SU-DHL-6 (cell line): Measurements from ENCODE around the gene OSBPL2.

ENCODE experiments used
- H2AFZ ChIP-seq: fragments of 200-600 bp; sonication (generic); 2 replicates; pipeline ENCODE4 v1.6.1; 2014; ENCODE audit warnings: low read depth, mild to moderate bottlenecking, moderate library complexity, mixed read lengths, antibody characterized with exemption, low read length; ENCODE audit not compliant: severe bottlenecking
- H3F3A ChIP-seq: fragments of 200-600 bp; shearing (Covaris generic); 2 replicates; pipeline ENCODE4 v1.6.0; 2016; ENCODE audit warnings: antibody characterized with exemption, mild to moderate bottlenecking; ENCODE audit not compliant: insufficient read depth
- H3K27ac ChIP-seq: fragments of 200-600 bp; sonication (generic); 2 replicates; pipeline ENCODE4 v1.5.1; 2016; ENCODE audit warnings: low read depth, mild to moderate bottlenecking, low read length, moderate library complexity, mixed read lengths
- H3K27me3 ChIP-seq: fragments of 200-600 bp; sonication (generic), shearing (Covaris generic); 2 replicates; pipeline ENCODE4 v1.6.0; 2014; ENCODE audit warnings: mild to moderate bottlenecking, low read length
- H3K36me3 ChIP-seq: fragments of 200-600 bp; sonication (generic); 2 replicates; pipeline ENCODE4 v1.6.1; 2014; ENCODE audit warnings: mild to moderate bottlenecking, low read length, mixed read lengths
- H3K4me2 ChIP-seq: fragments of 300-600, 200-600 bp; shearing (Covaris generic), sonication (generic); 2 replicates; pipeline ENCODE4 v1.6.0; 2014; ENCODE audit warnings: low read length, low read depth, mild to moderate bottlenecking; ENCODE audit not compliant: poor library complexity, severe bottlenecking
- H3K4me3 ChIP-seq: fragments of 200-600 bp; sonication (generic); 2 replicates; pipeline ENCODE4 v1.5.1; 2014; ENCODE audit warnings: antibody characterized with exemption, low read length, mild to moderate bottlenecking, mixed read lengths; ENCODE audit not compliant: insufficient read depth, poor library complexity, severe bottlenecking
- H3K79me2 ChIP-seq: fragments of 200-600 bp; sonication (generic); 2 replicates; pipeline ENCODE4 v1.6.1; 2014; ENCODE audit warnings: mild to moderate bottlenecking, low read length, moderate library complexity; ENCODE audit not compliant: insufficient read depth
- H3K9ac ChIP-seq: fragments of 200-600 bp; sonication (generic); 2 replicates; pipeline ENCODE4 v1.7.0; 2014; ENCODE audit warnings: mild to moderate bottlenecking, low read length
- H3K9me2 ChIP-seq: fragments of 200-600 bp; sonication (generic); replicated peaks from 2 replicates; pipeline ENCODE4 v1.6.1; 2014; ENCODE audit warnings: low read length; ENCODE audit not compliant: insufficient read depth
- H3K9me3 ChIP-seq: fragments of 200-600 bp; sonication (generic); 2 replicates; pipeline ENCODE4 v1.6.1; 2014; ENCODE audit warnings: low read length, mixed read lengths; ENCODE audit not compliant: insufficient read depth
- H4K20me1 ChIP-seq: fragments of 200-600 bp; sonication (generic); 2 replicates; pipeline ENCODE4 v1.6.1; 2014; ENCODE audit warnings: low read depth, mild to moderate bottlenecking, antibody characterized with exemption, low read length, moderate library complexity, mixed read lengths
- CTCF ChIP-seq: fragments of 200-600 bp; sonication (generic); IDR thresholded peaks from one replicate; pipeline ENCODE4 v1.5.1; 2017; ENCODE audit warnings: antibody characterized with exemption, mild to moderate bottlenecking, low read length, moderate library complexity; ENCODE audit not compliant: insufficient read depth, poor library complexity, severe bottlenecking
- EZH2phosphoT487 ChIP-seq: fragments of 200-600 bp; sonication (generic), shearing (Covaris generic); conservative IDR thresholded peaks from 2 replicates; pipeline ENCODE4 v1.6.1; 2018; ENCODE audit warnings: mild to moderate bottlenecking, antibody characterized with exemption, low read length, moderate library complexity, mixed read lengths

OSBPL2 gene

GRCh38 chr20:62197801-62198200, 40.5 kb upstream of the OSBPL2 start:
- Histone ChIP-seq H3K4me2 (no peak overlapping the region), H3K36me3 (no peaks in the 10 kb centered on the region), H3K27ac (no peak overlapping the region), H3K9ac (no peak overlapping the region), H3K4me3 (no peak overlapping the region), H3K9me3 (no peaks in the 10 kb centered on the region), H3K79me2 (no peaks in the 10 kb centered on the region), H2AFZ (no peak overlapping the region), H3K27me3 (no peaks in the 10 kb centered on the region), H3K9me2 (no peaks in the 10 kb centered on the region), H4K20me1 (no peaks in the 10 kb centered on the region), H3F3A (no peaks in the 10 kb centered on the region; the same call in 1 of the 2 replicates)
- no peak for TF ChIP-seq CTCF
- TF ChIP-seq EZH2phosphoT487 = no peak

- Histone ChIP-seq H2AFZ (no peak overlapping the region), H4K20me1 (no peaks in the 10 kb centered on the region), H3K27me3 (no peaks in the 10 kb centered on the region), H3K9me3 (no peaks in the 10 kb centered on the region), H3K36me3 (no peaks in the 10 kb centered on the region), H3F3A (no peaks in the 10 kb centered on the region; the same call in 1 of the 2 replicates), H3K27ac (no peak overlapping the region), H3K9me2 (no peaks in the 10 kb centered on the region), H3K4me2 (no peak overlapping the region), H3K4me3 (no peak overlapping the region), H3K9ac (no peak overlapping the region), H3K79me2 (no peaks in the 10 kb centered on the region)
- TF ChIP-seq EZH2phosphoT487 (no peak), CTCF (no peak)
Observed at GRCh38 chr20:62198496-62198895, 39.8 kb upstream of the OSBPL2 start.

- Histone ChIP-seq H3K27me3 (no peaks in the 10 kb centered on the region), H3K9me2 (no peaks in the 10 kb centered on the region), H3K9me3 (no peaks in the 10 kb centered on the region), H2AFZ (no peak overlapping the region), H3K4me2 (no peak overlapping the region), H4K20me1 (no peaks in the 10 kb centered on the region), H3K36me3 (no peaks in the 10 kb centered on the region), H3K27ac (no peak overlapping the region), H3K9ac (no peak overlapping the region), H3K79me2 (no peaks in the 10 kb centered on the region), H3K4me3 (no peak overlapping the region), H3F3A (no peaks in the 10 kb centered on the region; the same call in 1 of the 2 replicates)
- TF ChIP-seq CTCF (no peak), EZH2phosphoT487 (no peak)
Observed at GRCh38 chr20:62198931-62199330, 39.4 kb upstream of the OSBPL2 start.
